Measurements from ENCODE around the gene PCNT.

- TF ChIP-seq, protein P1, sequence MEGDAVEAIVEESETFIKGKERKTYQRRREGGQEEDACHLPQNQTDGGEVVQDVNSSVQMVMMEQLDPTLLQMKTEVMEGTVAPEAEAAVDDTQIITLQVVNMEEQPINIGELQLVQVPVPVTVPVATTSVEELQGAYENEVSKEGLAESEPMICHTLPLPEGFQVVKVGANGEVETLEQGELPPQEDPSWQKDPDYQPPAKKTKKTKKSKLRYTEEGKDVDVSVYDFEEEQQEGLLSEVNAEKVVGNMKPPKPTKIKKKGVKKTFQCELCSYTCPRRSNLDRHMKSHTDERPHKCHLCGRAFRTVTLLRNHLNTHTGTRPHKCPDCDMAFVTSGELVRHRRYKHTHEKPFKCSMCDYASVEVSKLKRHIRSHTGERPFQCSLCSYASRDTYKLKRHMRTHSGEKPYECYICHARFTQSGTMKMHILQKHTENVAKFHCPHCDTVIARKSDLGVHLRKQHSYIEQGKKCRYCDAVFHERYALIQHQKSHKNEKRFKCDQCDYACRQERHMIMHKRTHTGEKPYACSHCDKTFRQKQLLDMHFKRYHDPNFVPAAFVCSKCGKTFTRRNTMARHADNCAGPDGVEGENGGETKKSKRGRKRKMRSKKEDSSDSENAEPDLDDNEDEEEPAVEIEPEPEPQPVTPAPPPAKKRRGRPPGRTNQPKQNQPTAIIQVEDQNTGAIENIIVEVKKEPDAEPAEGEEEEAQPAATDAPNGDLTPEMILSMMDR (IDR thresholded peaks at IDR 0.05; ENCODE audit: poor library complexity, severe bottlenecking) = no peak
- TF ChIP-seq RAD21 (conservative IDR thresholded peaks at IDR 0.05) (no peak), POLR2AphosphoS5 (IDR thresholded peaks at IDR 0.05) (no peak), SMC3 (conservative IDR thresholded peaks at IDR 0.05; ENCODE audit: poor library complexity) (no peak), EZH2 (IDR thresholded peaks at IDR 0.05; ENCODE audit: borderline replicate concordance, insufficient read depth, low read length, poor library complexity, severe bottlenecking) (no peak), TAF1 (IDR thresholded peaks at IDR 0.05; ENCODE audit: low read depth) (no peak)
These were observed 130.2 kb downstream of the PCNT start for GRCh38 chr21:46454142-46454541.
